Breast epithelium (tissue), 4 donors: ENCODE measurements around the gene TRPM5. TPM values are rescaled to one million over a fixed set of nuclear protein-coding genes. Genes with fewer than 3 reads are reported as not detected.

Experiments used
- DNase-seq, 2 donors: peaks; one replicate each; pipeline ENCODE4 v3.0.0-alpha.2; 2019; ENCODE audit warnings: low spot score in 2 of 2
- H3K27ac ChIP-seq, 2 donors: fragments of 200-600 bp; sonication (generic) in 1 of 2; one replicate each; pipeline ENCODE4 v1.5.1; 2016 to 2019; ENCODE audit warnings: mild to moderate bottlenecking in 1 of 2
- H3K27me3 ChIP-seq, 2 donors: fragments of 200-600 bp; sonication (generic) in 1 of 2; one replicate each; pipeline versions ENCODE4 v1.5.1 to v1.6.0; 2017 to 2019; ENCODE audit warnings: control low read depth in 1 of 2, mild to moderate bottlenecking in 1 of 2
- H3K36me3 ChIP-seq: fragments of 200-600 bp; one replicate; pipeline ENCODE4 v1.5.1; 2019
- H3K4me1 ChIP-seq, 2 donors: fragments of 200-600 bp; sonication (generic); one replicate each; pipeline ENCODE4 v1.5.1; 2016 to 2019; ENCODE audit warnings: control low read depth in 1 of 2
- H3K4me3 ChIP-seq, 3 donors: fragments of 200-600 bp; sonication (generic); 1 replicate in 2 of 3; 2 replicates in 1 of 3; pipeline ENCODE4 v1.5.1; 2016 to 2019; ENCODE audit warnings: mild to moderate bottlenecking in 3 of 3, moderate library complexity in 2 of 3
- H3K9me3 ChIP-seq, 2 donors: fragments of 200-600 bp; sonication (generic) in 1 of 2; one replicate each; pipeline ENCODE4 v1.5.1; 2016 to 2019; ENCODE audit warnings: control low read depth in 1 of 2
- CTCF ChIP-seq, 3 donors: fragments of 450-650 bp; IDR thresholded peaks; one replicate each; pipeline ENCODE4 v1.5.1; 2016 to 2017; ENCODE audit warnings: antibody characterized with exemption in 3 of 3, mild to moderate bottlenecking in 3 of 3, moderate library complexity in 3 of 3
- POLR2A ChIP-seq: fragments of 450-650 bp; IDR thresholded peaks from one replicate; pipeline ENCODE4 v1.6.1; 2016; ENCODE audit warnings: antibody characterized with exemption, mild to moderate bottlenecking, moderate library complexity
- POLR2AphosphoS5 ChIP-seq, 3 donors: sonication (generic); formaldehyde crosslinking; IDR thresholded peaks; one replicate each; pipeline ENCODE4 v1.6.1; 2017; ENCODE audit warnings: antibody characterized with exemption in 3 of 3
- intact Hi-C: fragments of 100-400 bp; cut with DNase I; formaldehyde crosslinking; loops from one replicate; pipeline ENCODE4 v1.15.1; 2023; ENCODE audit warnings: low total_unique reads
- total RNA-seq, 3 donors: library from RNA; depleted of rRNA; stranded (reverse); fragments of >200 nt; gene quantifications; one replicate each; pipeline ENCODE4 v1.1.0, GENCODE V29; 2016

Gene TRPM5
- total RNA-seq, 3 donors from 2014 or later = not detected

DNA sequence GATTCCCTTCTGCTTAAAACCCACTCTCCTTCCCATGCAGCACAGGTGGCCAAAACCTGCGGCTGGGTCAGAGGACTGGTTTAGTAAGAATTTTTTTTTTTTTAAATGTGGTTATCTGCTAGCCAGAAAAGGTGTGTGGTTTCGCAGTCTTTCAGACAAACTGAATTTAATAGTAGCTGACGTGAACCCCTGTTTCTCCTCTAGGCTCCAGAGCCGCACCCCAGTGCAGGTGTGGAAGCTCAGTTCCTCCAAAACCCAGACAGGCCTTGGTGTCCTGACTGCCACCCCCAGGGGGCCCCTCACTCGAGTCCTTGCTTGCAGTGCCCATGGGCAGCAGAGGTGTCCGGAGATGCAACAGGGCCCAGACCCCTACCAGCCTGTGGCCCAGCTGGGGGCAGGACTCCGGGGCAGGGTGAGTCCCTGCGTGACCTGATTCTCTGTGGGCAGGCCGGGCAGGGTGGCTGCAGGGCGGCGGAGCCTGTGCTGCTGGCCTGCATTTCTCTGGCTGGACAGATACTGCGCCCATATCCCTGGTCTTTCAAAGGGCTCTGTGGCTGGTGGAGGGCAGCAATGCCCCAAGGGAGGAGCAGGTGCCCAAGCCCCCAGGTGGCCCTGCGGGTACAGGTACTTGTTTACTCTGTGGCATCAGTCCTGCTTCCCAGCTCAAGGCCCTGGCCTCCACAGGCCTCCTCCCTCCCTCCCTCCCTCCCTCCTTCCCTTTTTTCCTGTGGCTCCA is 15.7 kb upstream of the TRPM5 start:
- TF ChIP-seq POLR2A (no peak), CTCF (IDR thresholded peaks at IDR 0.05) (no peak), POLR2AphosphoS5 (IDR thresholded peaks at IDR 0.05) (no peak)
- Histone ChIP-seq H3K4me3 (no peak overlapping the region), H3K27me3 (no peaks in the 10 kb centered on the region), H3K27ac (no peak overlapping the region), H3K4me1 (no peaks in the 10 kb centered on the region), H3K9me3 (no peaks in the 10 kb centered on the region), H3K36me3 (no peaks in the 10 kb centered on the region)
- intact Hi-C loops = no loop called here
- peak in 1 of 2 donors; percentile 37 for DNase-seq

GRCh38 chr11:2459016-2459725 is 14.9 kb upstream of the TRPM5 start:
- intact Hi-C loops = no loop called here

DNA sequence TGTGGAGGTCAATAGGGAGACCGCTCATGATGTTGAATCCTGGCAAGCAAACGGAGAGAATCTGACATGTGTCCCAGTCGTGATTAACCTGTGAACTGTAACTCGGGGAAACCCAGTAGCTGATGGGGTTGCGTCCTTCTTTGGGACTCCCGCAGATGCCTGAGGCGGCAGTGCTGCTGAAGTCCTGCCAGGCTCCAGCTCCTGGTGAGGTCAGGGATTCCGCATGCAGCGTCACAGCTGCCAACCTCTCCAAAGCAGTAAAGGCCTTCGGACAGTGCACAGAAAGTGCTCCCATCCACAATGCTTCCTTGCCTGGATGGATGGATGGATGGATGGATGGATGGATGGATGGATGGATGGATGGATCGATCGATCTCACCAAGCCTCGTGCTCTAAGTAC is 14.0 kb upstream of the TRPM5 start:
- no peaks in the 10 kb centered on the region for H3K27me3 ChIP-seq
- no peaks in the 10 kb centered on the region for H3K36me3 ChIP-seq
- H3K9me3 ChIP-seq = no peaks in the 10 kb centered on the region
- no peak overlapping the region for H3K4me3 ChIP-seq
- no peak overlapping the region for H3K27ac ChIP-seq
- no peak for DNase-seq
- no peaks in the 10 kb centered on the region for H3K4me1 ChIP-seq
- intact Hi-C loops = no loop called here
- TF ChIP-seq POLR2AphosphoS5 (IDR thresholded peaks at IDR 0.05) (no peak), CTCF (IDR thresholded peaks at IDR 0.05) (no peak), POLR2A (no peak)

More at GRCh38 chr11:2459016-2459725, 14.9 kb upstream of the TRPM5 start:
- Histone ChIP-seq H3K27ac (no peak overlapping the region), H3K9me3 (no peaks in the 10 kb centered on the region), H3K4me3 (no peak overlapping the region), H3K27me3 (no peaks in the 10 kb centered on the region), H3K36me3 (no peaks in the 10 kb centered on the region), H3K4me1 (no peaks in the 10 kb centered on the region)
- DNase-seq = peak in 1 of 2 donors; percentile 49
- TF ChIP-seq CTCF (IDR thresholded peaks at IDR 0.05) = no peak
- no peak for TF ChIP-seq POLR2AphosphoS5 (IDR thresholded peaks at IDR 0.05)
- TF ChIP-seq POLR2A = no peak

DNA sequence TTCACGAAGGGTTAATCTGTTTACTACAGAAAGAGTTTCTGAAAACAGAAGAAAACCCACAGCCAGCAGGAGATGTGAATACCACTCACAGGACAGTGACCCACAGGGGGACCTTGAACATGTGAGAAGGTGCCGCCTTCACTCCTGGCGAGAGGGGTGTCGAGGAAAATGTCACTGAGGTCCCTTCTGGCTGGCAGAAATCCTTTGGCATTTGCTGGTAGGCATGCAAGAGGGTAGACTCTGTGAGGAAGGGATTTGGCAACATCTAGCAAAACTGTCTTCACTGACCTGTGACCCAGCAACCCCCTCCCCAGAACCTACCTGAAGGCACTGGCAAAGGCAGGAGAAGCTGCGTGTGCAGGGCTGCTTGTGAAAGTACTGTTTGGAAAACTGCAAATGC is 9.1 kb upstream of the TRPM5 start:
- DNase-seq = no peak
- H3K27me3 ChIP-seq = no peaks in the 10 kb centered on the region
- intact Hi-C loops = no loop called here
- H3K9me3 ChIP-seq = no peaks in the 10 kb centered on the region
- no peaks in the 10 kb centered on the region for H3K36me3 ChIP-seq
- no peak for TF ChIP-seq POLR2A
- no peak for TF ChIP-seq POLR2AphosphoS5 (IDR thresholded peaks at IDR 0.05)
- no peak for TF ChIP-seq CTCF (IDR thresholded peaks at IDR 0.05)
- H3K4me3 ChIP-seq = no peak overlapping the region
- H3K27ac ChIP-seq = no peak overlapping the region
- H3K4me1 ChIP-seq = no peaks in the 10 kb centered on the region

DNA sequence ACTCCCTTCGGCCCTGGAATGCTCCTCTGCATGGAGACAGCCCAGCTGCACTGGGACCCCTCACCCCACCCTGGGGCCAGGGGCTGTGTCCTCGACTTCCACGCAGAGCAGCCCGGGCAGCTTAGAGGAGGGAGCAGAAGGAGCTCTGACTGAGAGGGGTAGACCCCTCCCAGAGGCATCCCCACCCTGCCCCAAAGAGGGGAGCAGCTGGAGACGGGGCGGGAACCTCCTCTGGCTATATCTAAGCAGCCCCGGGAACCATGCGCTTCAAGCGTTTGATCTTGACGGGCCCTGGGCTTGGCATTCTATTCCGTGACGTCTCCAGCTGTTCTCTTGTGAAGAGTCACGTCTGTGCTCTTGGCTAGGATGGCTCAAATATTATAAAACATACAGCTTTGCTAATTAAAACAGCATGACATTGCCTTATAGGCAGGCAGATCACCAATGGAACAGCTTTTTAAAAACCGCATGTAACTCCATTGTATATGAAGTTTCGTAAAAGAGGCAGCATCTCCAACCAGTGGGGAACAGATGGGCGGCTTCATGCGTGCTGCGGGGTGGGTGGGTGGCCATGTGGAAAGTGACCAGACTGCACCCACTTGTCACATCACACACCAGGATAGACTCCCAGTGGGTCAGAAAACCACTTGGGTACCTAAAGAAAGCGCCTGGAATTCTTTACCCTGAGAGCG is 8.2 kb upstream of the TRPM5 start:
- intact Hi-C loops = no loop called here
- DNase-seq = no peak
- TF ChIP-seq POLR2A (no peak), CTCF (IDR thresholded peaks at IDR 0.05) (no peak), POLR2AphosphoS5 (IDR thresholded peaks at IDR 0.05) (no peak)

More for the DNA sequence above, 8.2 kb upstream of the TRPM5 start:
- H3K27ac ChIP-seq = no peak overlapping the region
- H3K4me1 ChIP-seq = no peaks in the 10 kb centered on the region
- H3K9me3 ChIP-seq = no peaks in the 10 kb centered on the region
- no peaks in the 10 kb centered on the region for H3K36me3 ChIP-seq
- no peaks in the 10 kb centered on the region for H3K27me3 ChIP-seq
- H3K4me3 ChIP-seq = no peak overlapping the region
